Activated naive CD4-positive, alpha-beta T cell treated with anti-CD3 and anti-CD28 coated beads, Interleukin-2, amount 50 U/mL, for 24 hours (primary cell): Measurements from ENCODE around the gene MLLT3.

Experiments used
- H3K27ac Mint-ChIP-seq: one replicate; pipeline ENCODE4 v1.8.0; 2021; ENCODE audit warnings: mild to moderate bottlenecking, mixed read lengths
- H3K27me3 Mint-ChIP-seq: one replicate; pipeline ENCODE4 v1.8.0; 2021; ENCODE audit warnings: mixed read lengths
- H3K36me3 Mint-ChIP-seq: one replicate; pipeline ENCODE4 v1.8.0; 2021; ENCODE audit warnings: mixed read lengths
- H3K4me1 Mint-ChIP-seq: one replicate; pipeline ENCODE4 v1.8.0; 2021; ENCODE audit warnings: mixed read lengths
- H3K4me3 Mint-ChIP-seq: one replicate; pipeline ENCODE4 v1.8.0; 2021; ENCODE audit warnings: mild to moderate bottlenecking, mixed read lengths
- H3K9me3 Mint-ChIP-seq: one replicate; pipeline ENCODE4 v1.8.0; 2021; ENCODE audit warnings: mixed read lengths

MLLT3 gene

DNA sequence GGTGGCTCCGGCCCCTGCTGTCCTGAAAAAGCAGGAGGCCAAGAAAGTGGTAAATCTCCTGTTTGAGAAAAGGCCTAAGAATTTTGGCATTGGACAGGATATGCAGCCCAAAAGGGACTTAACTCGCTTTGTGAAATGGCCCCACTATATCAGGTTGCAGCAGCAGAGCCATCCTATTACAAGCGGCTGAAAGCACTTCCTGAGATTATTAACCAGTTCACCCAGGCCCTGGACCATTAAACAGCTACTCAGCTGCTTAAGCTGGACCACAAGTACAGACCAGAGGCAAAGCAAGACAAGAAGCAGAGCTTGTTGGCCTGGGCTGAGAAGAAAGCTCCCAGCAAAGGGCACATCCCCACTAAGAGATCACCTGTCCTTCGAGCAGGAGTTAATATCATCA lies 89.7 kb downstream of the MLLT3 start:
- no peaks in the 10 kb centered on the region for H3K27me3 Mint-ChIP-seq
- peaks cover 2% of the 10 kb centered on the region for H3K36me3 Mint-ChIP-seq
- H3K27ac Mint-ChIP-seq: no peak overlapping the region
- no peaks in the 10 kb centered on the region for H3K9me3 Mint-ChIP-seq
- H3K4me3 Mint-ChIP-seq: no peak overlapping the region
- H3K4me1 Mint-ChIP-seq: peaks cover 85% of the 10 kb centered on the region

- Mint-ChIP-seq H3K4me1 (peaks cover 85% of the 10 kb centered on the region), H3K36me3 (peaks cover 3% of the 10 kb centered on the region), H3K4me3 (no peak overlapping the region), H3K27ac (peak overlapping the region; percentile 47), H3K9me3 (no peaks in the 10 kb centered on the region), H3K27me3 (no peaks in the 10 kb centered on the region)
Observed at GRCh38 chr9:20529837-20530236, 92.5 kb downstream of the MLLT3 start.

- peak overlapping the region; percentile 47 for H3K4me3 Mint-ChIP-seq
Observed at GRCh38 chr9:20528253-20528652, 94.0 kb downstream of the MLLT3 start.

DNA sequence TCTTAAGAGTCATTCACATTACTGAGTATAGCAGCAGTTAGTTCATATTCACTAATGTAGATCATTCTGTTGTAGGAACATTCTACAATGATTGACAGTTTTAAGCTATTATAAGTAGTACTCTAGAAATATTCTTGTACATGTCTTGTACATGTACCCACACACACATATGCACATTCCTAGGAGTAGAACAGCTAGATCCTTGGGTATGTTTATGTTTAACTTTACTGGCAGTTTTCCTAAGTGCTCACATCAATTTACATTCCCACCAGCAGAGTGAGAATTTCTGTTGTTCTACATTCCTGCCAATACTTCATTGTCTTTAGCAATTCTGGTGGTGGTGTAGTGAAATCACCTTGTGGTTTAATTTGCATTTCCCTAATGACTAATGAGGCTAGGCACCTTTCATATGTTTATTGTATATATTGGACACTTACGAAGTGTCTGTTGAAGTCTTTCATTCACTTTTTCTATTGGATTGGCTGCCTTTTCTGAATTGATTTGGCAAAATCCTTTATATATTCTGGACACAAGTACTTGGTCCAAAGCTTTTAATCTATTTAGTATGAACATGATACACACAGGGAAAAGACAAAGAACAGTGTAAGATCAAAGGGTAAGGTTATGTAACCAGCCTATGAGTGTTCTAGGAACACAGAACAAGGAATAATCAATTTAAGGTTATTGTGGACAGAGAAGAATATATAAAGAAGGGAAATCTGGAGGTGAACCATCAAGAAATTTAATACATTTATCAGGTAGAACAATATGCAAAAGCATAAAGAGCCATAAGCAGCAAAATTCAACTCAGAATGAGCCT lies 95.6 kb downstream of the MLLT3 start:
- Mint-ChIP-seq H3K36me3 (peaks cover 2% of the 10 kb centered on the region), H3K4me3 (peak overlapping the region; percentile 53), H3K27ac (peak overlapping the region; percentile 44), H3K9me3 (no peaks in the 10 kb centered on the region), H3K27me3 (no peaks in the 10 kb centered on the region), H3K4me1 (peaks cover 92% of the 10 kb centered on the region)

More at GRCh38 chr9:20528253-20528652, 94.0 kb downstream of the MLLT3 start:
- H3K36me3 Mint-ChIP-seq: peaks cover 2% of the 10 kb centered on the region
- no peaks in the 10 kb centered on the region for H3K27me3 Mint-ChIP-seq
- peaks cover 88% of the 10 kb centered on the region for H3K4me1 Mint-ChIP-seq
- H3K9me3 Mint-ChIP-seq: no peaks in the 10 kb centered on the region
- peak overlapping the region; percentile 31 for H3K27ac Mint-ChIP-seq

GRCh38 chr9:20524776-20525175 lies 97.5 kb downstream of the MLLT3 start:
- H3K4me1 Mint-ChIP-seq: peaks cover 93% of the 10 kb centered on the region
- H3K4me3 Mint-ChIP-seq: no peak overlapping the region
- H3K27me3 Mint-ChIP-seq: no peaks in the 10 kb centered on the region
- no peaks in the 10 kb centered on the region for H3K9me3 Mint-ChIP-seq
- H3K36me3 Mint-ChIP-seq: peaks cover 2% of the 10 kb centered on the region
- H3K27ac Mint-ChIP-seq: peak overlapping the region; percentile 73

DNA sequence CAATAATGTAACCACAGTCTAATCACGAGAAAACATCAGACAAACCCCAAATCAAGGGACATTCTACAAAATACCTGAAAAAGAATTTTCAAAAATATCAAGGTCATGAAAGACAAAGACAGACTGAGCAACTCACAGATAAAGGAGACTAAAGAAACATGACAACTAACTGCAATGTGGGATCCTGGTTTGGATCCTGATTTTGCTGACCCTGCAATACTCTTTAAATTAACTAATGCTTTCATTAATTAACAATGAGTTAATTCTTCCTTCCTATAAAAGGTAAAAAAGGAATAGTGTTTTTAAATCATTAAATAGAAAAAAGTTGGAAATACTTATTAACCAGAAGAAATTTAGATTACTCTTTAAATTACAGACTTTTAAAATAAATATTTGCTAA lies 103.6 kb downstream of the MLLT3 start:
- Mint-ChIP-seq H3K4me3 (no peak overlapping the region), H3K27me3 (no peaks in the 10 kb centered on the region), H3K36me3 (peaks cover 2% of the 10 kb centered on the region), H3K4me1 (peaks cover 87% of the 10 kb centered on the region), H3K27ac (no peak overlapping the region), H3K9me3 (no peaks in the 10 kb centered on the region)

DNA sequence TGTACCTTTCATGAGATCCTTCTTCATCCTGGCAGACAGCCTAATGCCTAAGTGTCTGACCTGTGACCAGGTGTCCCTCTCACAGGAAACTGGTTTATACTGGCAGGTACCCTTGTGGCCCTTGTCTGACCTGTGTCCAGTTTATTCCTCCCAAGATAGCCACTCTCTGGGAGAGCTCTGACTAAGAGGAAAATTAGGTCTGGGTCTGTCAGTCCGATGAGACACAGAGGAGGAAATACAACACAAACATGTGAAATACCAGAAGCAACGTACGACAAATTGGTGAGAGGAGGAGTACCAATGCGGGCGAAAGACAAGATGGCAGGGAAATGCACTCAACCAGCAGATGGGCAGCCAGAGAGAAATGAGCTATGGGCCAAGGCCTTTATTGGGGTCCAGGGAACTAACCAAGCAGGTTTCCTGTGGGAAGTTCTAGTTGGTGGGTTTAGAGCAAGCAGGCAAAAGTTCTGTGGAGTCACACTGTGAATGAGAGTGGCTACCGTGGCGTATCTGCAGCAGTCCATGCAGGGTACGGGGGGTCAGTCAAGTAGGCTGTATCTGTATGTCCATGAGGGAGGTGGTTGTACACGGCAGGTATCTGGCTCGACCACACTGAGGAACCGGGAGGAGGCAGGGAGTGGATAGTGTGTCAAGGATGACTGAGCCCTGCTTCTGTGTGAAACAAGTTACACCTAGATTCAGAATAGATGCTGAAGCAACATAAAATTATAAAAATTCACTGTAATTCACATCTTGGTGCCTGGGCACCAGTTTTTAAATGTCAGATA lies 109.0 kb downstream of the MLLT3 start:
- Mint-ChIP-seq H3K27me3 (no peaks in the 10 kb centered on the region), H3K9me3 (no peaks in the 10 kb centered on the region), H3K4me1 (peaks cover 83% of the 10 kb centered on the region), H3K4me3 (peak overlapping the region; percentile 5), H3K36me3 (peaks cover 7% of the 10 kb centered on the region), H3K27ac (peak overlapping the region; percentile 81)

GRCh38 chr9:20512636-20513035 lies 109.7 kb downstream of the MLLT3 start:
- H3K4me3 Mint-ChIP-seq: no peak overlapping the region
- no peaks in the 10 kb centered on the region for H3K27me3 Mint-ChIP-seq
- peak overlapping the region; percentile 19 for H3K27ac Mint-ChIP-seq
- H3K9me3 Mint-ChIP-seq: no peaks in the 10 kb centered on the region
- peaks cover 7% of the 10 kb centered on the region for H3K36me3 Mint-ChIP-seq
- peaks cover 83% of the 10 kb centered on the region for H3K4me1 Mint-ChIP-seq

- H3K9me3 Mint-ChIP-seq: no peaks in the 10 kb centered on the region
- peak overlapping the region; percentile 26 for H3K27ac Mint-ChIP-seq
- no peaks in the 10 kb centered on the region for H3K27me3 Mint-ChIP-seq
- peaks cover 83% of the 10 kb centered on the region for H3K4me1 Mint-ChIP-seq
- no peak overlapping the region for H3K4me3 Mint-ChIP-seq
- peaks cover 7% of the 10 kb centered on the region for H3K36me3 Mint-ChIP-seq
Observed at GRCh38 chr9:20512106-20512505, 110.2 kb downstream of the MLLT3 start.

GRCh38 chr9:20511686-20512085 lies 110.6 kb downstream of the MLLT3 start:
- Mint-ChIP-seq H3K27ac (peak overlapping the region; percentile 26), H3K4me1 (peaks cover 86% of the 10 kb centered on the region), H3K9me3 (no peaks in the 10 kb centered on the region), H3K4me3 (no peak overlapping the region), H3K36me3 (peaks cover 7% of the 10 kb centered on the region), H3K27me3 (no peaks in the 10 kb centered on the region)

- no peaks in the 10 kb centered on the region for H3K9me3 Mint-ChIP-seq
- no peak overlapping the region for H3K4me3 Mint-ChIP-seq
- peaks cover 9% of the 10 kb centered on the region for H3K36me3 Mint-ChIP-seq
- peaks cover 89% of the 10 kb centered on the region for H3K4me1 Mint-ChIP-seq
- H3K27me3 Mint-ChIP-seq: no peaks in the 10 kb centered on the region
- H3K27ac Mint-ChIP-seq: peak overlapping the region; percentile 68
Observed at GRCh38 chr9:20509466-20509865, 112.8 kb downstream of the MLLT3 start.

DNA sequence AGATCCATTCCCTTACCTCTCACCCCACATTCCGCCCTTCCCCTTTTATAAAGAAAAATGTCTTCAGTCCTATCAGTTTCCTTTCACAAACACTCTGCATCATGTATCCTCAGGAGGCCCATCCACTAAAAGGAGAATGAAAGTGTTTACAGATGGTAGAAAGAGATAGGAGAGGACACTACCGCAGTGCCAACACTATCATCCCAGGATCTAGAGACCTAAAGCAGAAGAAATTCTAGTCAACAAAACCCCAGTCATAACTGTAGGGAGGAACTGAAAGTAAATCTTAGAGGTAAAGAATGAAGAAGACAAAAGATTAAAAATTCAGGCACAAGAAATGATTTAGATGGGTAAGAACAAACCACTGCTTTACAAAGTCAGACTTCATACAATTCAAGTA lies 114.1 kb downstream of the MLLT3 start:
- H3K36me3 Mint-ChIP-seq: peaks cover 7% of the 10 kb centered on the region
- peaks cover 89% of the 10 kb centered on the region for H3K4me1 Mint-ChIP-seq
- no peaks in the 10 kb centered on the region for H3K27me3 Mint-ChIP-seq
- peak overlapping the region; percentile 56 for H3K27ac Mint-ChIP-seq
- H3K9me3 Mint-ChIP-seq: no peaks in the 10 kb centered on the region
- H3K4me3 Mint-ChIP-seq: peak overlapping the region; percentile 73

DNA sequence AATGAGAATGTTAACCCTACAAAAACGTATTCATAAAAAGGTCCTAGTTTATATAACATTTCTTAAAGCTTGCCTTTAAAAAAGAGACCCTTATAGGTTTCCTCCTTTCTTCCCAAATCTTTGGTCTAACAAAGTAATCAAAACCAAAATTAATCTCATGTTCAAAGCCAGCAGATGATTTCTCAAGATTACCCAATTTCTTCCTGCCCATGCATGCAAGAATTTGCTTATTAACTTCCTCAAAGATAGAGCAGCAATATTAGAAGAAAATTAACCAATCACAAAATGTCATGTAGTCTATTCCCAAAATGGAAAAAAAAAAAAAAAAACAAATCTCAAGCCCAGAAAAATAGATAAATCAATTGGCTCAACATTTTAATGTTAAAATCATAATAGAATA lies 114.9 kb downstream of the MLLT3 start:
- H3K4me3 Mint-ChIP-seq: no peak overlapping the region

DNA sequence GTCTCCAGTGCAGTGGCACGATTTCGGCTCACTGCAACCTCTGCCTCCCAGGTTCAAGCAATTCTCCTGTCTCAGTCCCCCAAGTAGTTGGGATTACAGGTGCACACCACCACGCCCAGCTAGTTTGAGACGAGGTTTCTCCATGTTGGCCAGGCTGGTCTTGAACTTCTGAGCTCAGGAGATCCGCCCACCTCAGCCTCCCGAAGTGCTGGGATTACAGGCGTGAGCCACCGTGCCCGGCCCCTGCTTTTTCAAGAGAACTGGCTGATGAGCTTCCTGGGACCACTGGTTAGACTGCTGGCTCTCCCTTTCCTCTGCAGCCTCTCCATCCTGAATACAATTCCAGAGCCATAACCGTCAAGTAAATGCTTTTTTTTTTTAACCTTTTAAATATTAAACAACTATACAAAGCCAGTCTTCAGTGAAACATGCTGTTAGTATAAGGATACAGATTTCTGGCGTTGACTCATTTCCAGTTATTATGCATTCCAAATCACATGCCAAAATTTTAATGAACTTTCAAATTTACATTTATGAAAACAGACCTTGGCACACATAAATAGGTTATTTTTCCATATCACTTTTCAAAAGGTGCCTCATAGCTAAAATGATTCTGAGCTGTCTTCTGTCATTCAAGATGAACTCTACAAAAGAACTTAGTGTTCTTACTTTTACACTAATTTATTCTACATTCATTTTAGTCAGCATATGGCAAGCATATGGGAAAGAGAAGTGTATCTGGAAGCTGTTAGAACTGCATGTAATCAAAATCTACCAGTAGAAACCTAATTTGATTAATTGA lies 116.0 kb downstream of the MLLT3 start:
- Mint-ChIP-seq H3K4me3 (peak overlapping the region; percentile 27), H3K27me3 (no peaks in the 10 kb centered on the region), H3K9me3 (no peaks in the 10 kb centered on the region), H3K36me3 (peaks cover 4% of the 10 kb centered on the region), H3K4me1 (peaks cover 80% of the 10 kb centered on the region), H3K27ac (peak overlapping the region; percentile 73)

More for the DNA sequence above, 114.9 kb downstream of the MLLT3 start:
- H3K4me1 Mint-ChIP-seq: peaks cover 88% of the 10 kb centered on the region
- no peaks in the 10 kb centered on the region for H3K27me3 Mint-ChIP-seq
- peak overlapping the region; percentile 73 for H3K27ac Mint-ChIP-seq
- H3K9me3 Mint-ChIP-seq: no peaks in the 10 kb centered on the region
- peaks cover 4% of the 10 kb centered on the region for H3K36me3 Mint-ChIP-seq

DNA sequence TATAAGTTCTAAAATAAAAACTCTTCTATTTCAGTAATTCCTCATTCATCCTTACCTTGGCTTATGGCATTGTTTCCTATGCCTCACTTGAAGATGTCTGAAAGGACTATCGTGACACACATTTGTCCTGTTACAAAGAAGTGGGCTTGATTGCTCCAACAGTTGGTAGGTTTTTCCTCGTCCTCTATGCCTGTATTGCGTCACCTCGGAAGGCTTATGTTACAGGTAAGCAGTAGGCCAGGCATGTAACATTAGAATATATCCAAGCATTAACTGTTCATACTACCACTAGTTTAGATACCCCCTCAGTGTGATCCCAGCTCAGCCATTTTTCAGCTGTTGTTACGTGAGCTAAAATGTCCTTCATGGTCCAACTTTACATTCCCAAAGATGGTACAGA lies 116.7 kb downstream of the MLLT3 start:
- Mint-ChIP-seq H3K36me3 (peaks cover 4% of the 10 kb centered on the region), H3K9me3 (no peaks in the 10 kb centered on the region), H3K27ac (peak overlapping the region; percentile 94), H3K27me3 (no peaks in the 10 kb centered on the region), H3K4me1 (peaks cover 87% of the 10 kb centered on the region), H3K4me3 (no peak overlapping the region)
